Inflammatory macrophage (primary cell): ENCODE data around the gene RANBP6.
A peak's percentile ranks its signal among the peaks of the same experiment; 100 is the strongest.
"Not testable (repeated sequence)": the region's sequence is repeated elsewhere in the genome, so short reads cannot be mapped to it uniquely, and the experiment has no call there.

Source experiments
- DNase-seq, 2 donors: peaks; one replicate each; pipeline ENCODE4 v3.0.0-alpha.2; 2020 to 2022
- total RNA-seq, 18 experiments: gene quantifications; one replicate each; lab custom pipeline; 2026; ENCODE audit warnings: mixed read lengths in 6 of 18, inconsistent platforms in 2 of 18; lab: John Stamatoyannopoulos, UW

Gene RANBP6
- 9.7 to 82.7 (median 46.4) reads per million in 18 experiments for total RNA-seq

- peak; percentile 84 to 87 for DNase-seq
Measured at GRCh38 chr9:6015278-6016157, at the start of gene RANBP6. Gene RANBP6, minus strand, starts transcription at chr9:6015624. Its CDS starts 17 bp downstream, at chr9:6015607.

GRCh38 chr9:6063146-6063545, 47.7 kb upstream of the RANBP6 start:
- not testable (repeated sequence) for DNase-seq

DNA sequence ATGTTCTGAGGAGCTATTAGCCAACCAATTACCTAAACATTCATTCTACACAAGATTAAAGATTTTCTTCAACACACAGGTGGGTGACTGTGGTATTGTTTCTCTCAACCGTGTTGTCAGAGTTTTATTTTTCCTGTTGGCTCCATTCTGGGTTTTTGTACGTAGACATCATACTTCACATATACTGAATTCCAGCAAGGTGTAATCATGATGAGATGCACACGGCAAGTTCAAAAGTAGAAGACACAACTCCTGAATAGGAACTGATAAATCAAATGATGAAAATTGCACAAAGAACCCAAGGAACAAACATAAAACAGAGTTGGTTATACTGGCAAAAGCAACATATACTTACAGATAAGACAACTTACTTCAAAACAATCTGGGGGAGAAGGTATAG, 40.2 kb upstream of the RANBP6 start:
- no peak for DNase-seq

- DNase-seq: peak; percentile 87 to 92
Measured at GRCh38 chr9:6055216-6055615, 39.8 kb upstream of the RANBP6 start.

GRCh38 chr9:6054280-6055099, 39.1 kb upstream of the RANBP6 start:
- DNase-seq: peak; percentile 56 to 66

DNA sequence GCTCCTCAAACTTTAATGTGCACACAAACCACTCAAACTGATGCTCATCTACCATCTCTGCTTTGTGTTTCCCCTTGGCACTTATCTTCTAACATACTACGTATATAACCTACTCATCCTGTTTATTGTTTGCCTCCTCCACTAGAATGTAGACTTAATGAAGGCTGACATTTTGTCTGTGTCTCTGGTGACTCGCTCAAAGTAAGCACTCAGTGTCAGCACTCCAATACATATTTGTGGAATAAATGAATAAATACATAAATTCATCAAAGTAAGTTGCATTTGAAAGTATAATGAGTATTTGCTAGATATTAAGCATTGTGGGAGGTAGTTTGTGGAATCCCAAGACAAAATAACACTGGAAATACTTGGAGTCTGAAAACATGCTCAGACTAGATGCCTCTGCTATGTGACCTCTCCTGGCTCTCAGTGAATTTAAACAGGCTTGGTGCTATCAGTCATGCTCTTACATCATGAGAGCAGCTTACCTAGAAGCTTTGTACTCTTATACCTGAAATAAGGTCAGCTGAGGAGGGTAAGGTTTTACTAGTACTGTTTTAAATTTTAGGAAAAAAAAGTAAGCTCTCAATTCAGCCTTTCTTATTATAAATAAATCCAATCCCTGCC, 37.0 kb upstream of the RANBP6 start:
- DNase-seq: no peak

GRCh38 chr9:6051511-6051950, 36.1 kb upstream of the RANBP6 start:
- DNase-seq: no peak

- DNase-seq: peak; percentile 27 to 30
Measured at GRCh38 chr9:6049798-6050197, 34.4 kb upstream of the RANBP6 start.

DNA sequence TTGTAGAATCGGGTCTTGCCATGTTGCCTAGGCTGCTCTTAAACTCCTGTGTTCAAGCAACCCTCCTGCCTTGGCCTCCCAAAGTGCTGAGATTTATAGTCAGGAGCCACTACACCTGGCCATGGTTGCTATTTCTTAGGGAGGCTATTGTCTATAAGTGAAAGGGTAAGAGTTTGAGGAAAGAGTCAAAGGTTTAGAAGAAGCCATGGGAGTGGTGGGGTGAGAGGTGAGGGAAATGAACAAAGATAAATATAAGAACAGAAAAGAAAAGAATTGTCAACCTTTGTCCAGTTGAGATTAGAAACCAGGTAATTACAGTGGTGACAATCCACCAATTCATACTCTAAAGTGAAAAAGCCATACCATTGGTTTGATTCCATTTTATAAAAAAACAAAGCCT, 32.6 kb upstream of the RANBP6 start:
- DNase-seq: no peak

- no peak for DNase-seq
Measured at GRCh38 chr9:6047020-6047419, 31.6 kb upstream of the RANBP6 start.

GRCh38 chr9:6045364-6045763, 29.9 kb upstream of the RANBP6 start:
- DNase-seq: no peak

DNA sequence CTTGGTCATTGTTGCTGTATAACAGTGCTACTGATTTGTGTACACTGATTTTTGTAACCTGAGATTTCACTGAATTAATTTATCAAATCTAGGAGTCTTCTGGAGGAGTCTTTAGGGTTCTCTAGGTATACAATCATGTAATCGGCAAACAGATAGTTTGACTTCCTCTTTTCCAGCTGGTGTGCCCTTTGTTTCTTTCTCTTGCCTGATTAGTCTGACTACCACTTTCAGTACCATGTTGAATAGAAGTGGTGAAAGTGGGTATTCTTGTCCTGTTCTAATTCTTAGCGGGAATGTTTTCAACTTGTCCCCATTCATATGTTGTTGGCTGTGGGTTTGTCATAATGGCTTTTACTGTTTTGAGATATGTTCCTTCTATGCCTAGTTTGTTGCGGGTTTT, 24.7 kb upstream of the RANBP6 start:
- no peak for DNase-seq

DNA sequence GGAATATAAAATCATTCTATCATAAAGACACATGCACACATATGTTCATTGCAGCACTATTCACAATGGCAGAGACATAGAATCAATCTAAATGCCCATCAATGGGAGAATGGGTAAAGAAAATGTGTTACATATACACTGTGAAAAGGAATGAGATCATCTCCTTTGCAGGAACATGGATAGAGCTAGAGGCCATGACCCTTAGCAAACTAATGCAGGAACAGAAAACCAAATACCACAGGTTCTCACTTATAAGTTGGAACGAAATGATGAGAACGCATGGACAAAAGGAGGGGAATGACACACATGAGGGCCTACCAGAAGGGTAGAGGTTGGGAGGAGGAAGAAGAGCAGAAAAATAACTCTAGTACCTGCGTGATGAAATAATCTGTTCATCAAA, 21.0 kb upstream of the RANBP6 start:
- no peak for DNase-seq

DNA sequence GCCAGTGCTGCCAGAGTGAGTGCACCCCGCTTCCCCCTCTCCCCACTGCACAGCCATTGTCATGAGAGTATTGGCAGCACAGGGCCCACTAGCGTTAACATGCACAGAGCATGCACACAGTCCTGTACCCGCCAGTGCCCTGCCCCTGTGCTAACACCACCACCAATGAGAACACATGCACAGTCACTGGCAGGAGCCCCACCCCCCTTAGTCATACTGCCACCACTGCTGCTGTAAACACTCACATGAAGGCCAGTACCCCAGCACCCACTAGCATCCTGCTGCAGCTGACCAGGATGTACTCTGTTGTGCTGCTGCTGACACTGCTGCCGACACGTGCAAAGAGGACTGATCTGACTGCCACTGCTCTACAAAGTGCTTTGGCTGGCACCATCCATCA, 19.5 kb upstream of the RANBP6 start:
- no peak for DNase-seq

GRCh38 chr9:6029604-6030274, 14.3 kb upstream of the RANBP6 start:
- DNase-seq: no peak

DNA sequence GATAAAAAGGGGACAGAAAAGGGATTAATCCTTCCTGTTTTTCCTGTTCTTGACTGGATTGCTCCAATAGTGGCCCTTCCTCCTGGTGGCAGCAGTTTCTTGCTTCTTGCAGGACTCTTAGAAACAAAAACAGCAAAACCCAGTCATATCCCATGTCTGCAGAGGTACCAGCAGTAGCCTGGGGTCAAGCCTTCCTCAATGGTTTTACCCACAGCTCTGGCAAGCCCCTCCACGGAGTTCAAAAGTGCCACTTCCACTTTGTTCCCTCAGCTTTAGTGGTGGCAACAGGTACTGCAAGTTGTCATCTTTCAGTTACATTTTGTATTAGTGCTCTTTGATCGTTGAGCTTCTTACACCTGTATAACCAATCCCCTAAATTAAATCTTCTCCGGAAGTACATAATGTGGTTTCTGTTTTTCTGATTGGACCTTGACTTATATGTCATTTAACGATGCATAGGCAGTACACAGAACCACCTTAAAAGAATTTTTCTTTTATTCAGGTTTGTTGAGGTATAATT, 8.7 kb upstream of the RANBP6 start:
- peak in 1 of 2 donors; percentile 22 for DNase-seq

DNA sequence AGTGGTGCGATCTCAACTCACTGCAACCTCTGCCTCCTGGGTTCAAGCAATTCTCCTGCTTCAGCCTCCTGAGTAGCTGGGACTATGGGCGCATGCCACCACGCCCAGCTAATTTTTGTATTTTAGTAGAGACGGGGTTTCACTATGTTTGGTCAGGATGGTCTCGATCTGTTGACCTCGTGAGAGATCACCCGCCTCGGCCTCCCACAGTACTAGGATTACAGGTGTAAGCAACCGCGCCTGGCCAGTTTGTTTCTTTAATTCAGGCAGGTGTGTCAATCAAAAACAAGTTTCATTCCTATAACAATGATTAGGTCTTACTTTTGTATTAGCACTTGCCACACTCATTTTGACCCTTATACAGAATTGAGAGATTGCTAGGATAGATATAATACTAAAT, 1.6 kb upstream of the RANBP6 start:
- DNase-seq: not testable (repeated sequence)

GRCh38 chr9:6014670-6015270, 654 bp downstream of the RANBP6 start:
- peak; percentile 22 to 25 for DNase-seq

GRCh38 chr9:6008169-6008979, 7.0 kb downstream of the RANBP6 start:
- peak; percentile 98 to 99 for DNase-seq

DNA sequence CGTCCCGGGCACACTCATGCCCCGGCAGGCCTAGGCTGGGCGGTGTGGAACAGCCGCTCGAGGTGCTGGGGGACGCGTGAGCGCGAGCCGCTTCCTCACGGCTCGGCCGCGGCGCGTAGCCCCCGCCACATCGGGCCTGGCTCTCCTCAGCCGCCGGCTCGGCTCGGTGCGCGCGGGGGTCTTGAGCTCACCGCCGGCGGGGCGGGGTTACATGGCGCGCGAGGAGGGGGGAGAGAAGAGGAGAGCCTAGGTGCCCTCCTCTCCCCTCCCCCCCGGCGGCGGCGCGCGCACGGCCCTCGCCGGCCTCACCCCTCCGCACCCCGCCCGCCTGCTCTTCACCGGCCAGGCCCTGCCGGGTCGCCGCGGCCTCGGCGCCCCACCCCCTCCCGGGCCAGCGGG, 7.7 kb downstream of the RANBP6 start:
- peak; percentile 32 to 47 for DNase-seq
